GM12878 (cell line): ENCODE data around the gene FRMPD2. TPM values are rescaled to one million over a fixed set of nuclear protein-coding genes. Genes with fewer than 3 reads are reported as not detected.

Experiments
- ATAC-seq: fragments of 200-7000 bp; cut with Tn5 transposase; 3 replicates; pipeline ENCODE4 v1.9.1; 2020; ENCODE audit warnings: mild to moderate bottlenecking, moderate library complexity
- BruUV-seq: library from RNA; stranded (reverse); fragments of 400-500 nt; replicated peaks from 2 replicates; lab custom pipeline; 2021; lab: Mats Ljungman, UMichigan
- CTCF ChIA-PET: fragments of 300-600 bp; sonication (Branson Sonifier 250); formaldehyde crosslinking; extraction: SDS; loops from one replicate; lab custom pipeline; 2021; ENCODE audit warnings: inconsistent platforms; lab: Yijun Ruan, JAX
- POLR2A ChIA-PET: fragments of 350-600 bp; formaldehyde crosslinking; extraction: SDS; loops from one replicate; lab custom pipeline; 2021; ENCODE audit warnings: inconsistent platforms; lab: Charles Lee
- RAD21 ChIA-PET: fragments of 300-600 bp; sonication (Branson Sonifier 250); formaldehyde crosslinking; loops from one replicate; lab custom pipeline; 2023; ENCODE audit warnings: antibody characterized with exemption; ENCODE audit not compliant: unreplicated experiment; lab: Charles Lee
- SMC1A ChIA-PET: fragments of 300-600 bp; sonication (Branson Sonifier 250); formaldehyde crosslinking; loops from one replicate; lab custom pipeline; 2023; ENCODE audit not compliant: unreplicated experiment, uncharacterized antibody; lab: Charles Lee
- DNase-seq: peaks from one replicate; pipeline ENCODE4 v3.0.0-alpha.2; 2011; ENCODE audit warnings: low read depth, low spot score
- FAIRE-seq: peaks from 3 replicates; lab custom pipeline; 2011; peaks lifted over from hg19 to GRCh38; lab: Jason Lieb, UNC
- H2AFZ ChIP-seq: 2 replicates; pipeline ENCODE4 v1.6.0; 2011; ENCODE audit warnings: low read depth, low read length, control low read depth; ENCODE audit not compliant: control insufficient read depth
- H3K27ac ChIP-seq: 2 replicates; pipeline ENCODE4 v1.5.1; 2011; ENCODE audit warnings: control low read depth; ENCODE audit not compliant: control insufficient read depth, insufficient read depth
- H3K27me3 ChIP-seq, 2 experiments: replicated peaks in 1 of 2; 2 replicates each; pipeline versions ENCODE4 v1.6.0 to v1.6.1; 2011; ENCODE audit warnings: low read length in 1 of 2; ENCODE audit not compliant: control insufficient read depth in 2 of 2, insufficient read depth in 2 of 2
- H3K36me3 ChIP-seq, 2 experiments: 2 replicates each; pipeline ENCODE4 v1.5.1; 2011; ENCODE audit warnings: low read length in 1 of 2; ENCODE audit not compliant: control insufficient read depth in 2 of 2, insufficient read depth in 2 of 2
- H3K4me1 ChIP-seq: 2 replicates; pipeline ENCODE4 v1.6.1; 2011; ENCODE audit warnings: mild to moderate bottlenecking, low read length, moderate library complexity, mixed read lengths; ENCODE audit not compliant: control insufficient read depth, insufficient read depth
- H3K4me2 ChIP-seq: 2 replicates; pipeline ENCODE4 v1.6.0; 2011; ENCODE audit warnings: control low read depth; ENCODE audit not compliant: control insufficient read depth, insufficient read depth
- H3K4me3 ChIP-seq: fragments of 200-600 bp; sonication (generic); 2 replicates; pipeline ENCODE4 v1.5.1; 2016
- H3K79me2 ChIP-seq: 2 replicates; pipeline ENCODE4 v1.6.0; 2011; ENCODE audit warnings: low read length; ENCODE audit not compliant: control insufficient read depth, insufficient read depth
- H3K9ac ChIP-seq: 2 replicates; pipeline ENCODE4 v1.8.0; 2011; ENCODE audit warnings: low read length, control low read depth, mixed read lengths; ENCODE audit not compliant: control insufficient read depth, insufficient read depth
- H3K9me3 ChIP-seq: replicated peaks from 3 replicates; pipeline ENCODE4 v1.5.1; 2011; ENCODE audit warnings: mild to moderate bottlenecking, low read length; ENCODE audit not compliant: control insufficient read depth, insufficient read depth
- H4K20me1 ChIP-seq: 2 replicates; pipeline ENCODE4 v1.6.0; 2011; ENCODE audit not compliant: control insufficient read depth, insufficient read depth
- EED ChIP-seq: sonication (generic); IDR thresholded peaks from 2 replicates; pipeline ENCODE4 v1.6.1; 2016; ENCODE audit warnings: antibody characterized with exemption, low read depth
- FOXK2 ChIP-seq: fragments of 450-650 bp; IDR thresholded peaks from 2 replicates; pipeline ENCODE4 v1.6.1; 2017; ENCODE audit warnings: mild to moderate bottlenecking, moderate library complexity
- GATAD2B ChIP-seq: fragments of 450-650 bp; conservative IDR thresholded peaks from 2 replicates; pipeline ENCODE4 v1.6.1; 2017; ENCODE audit warnings: low read depth, mild to moderate bottlenecking, moderate library complexity
- HDAC6 ChIP-seq: fragments of 200-600 bp; sonication (generic); IDR thresholded peaks from one replicate; pipeline ENCODE4 v1.8.0; 2017; ENCODE audit warnings: antibody characterized with exemption; ENCODE audit not compliant: unreplicated experiment
- MYB ChIP-seq: fragments of 150-350 bp; IDR thresholded peaks from 2 replicates; pipeline ENCODE4 v1.6.1; 2014; ENCODE audit warnings: mild to moderate bottlenecking, low read depth, low read length, borderline replicate concordance
- PBX3 ChIP-seq: IDR thresholded peaks from 2 replicates; pipeline ENCODE4 v1.6.1; 2011; ENCODE audit warnings: mild to moderate bottlenecking, low read depth, low read length, moderate library complexity; ENCODE audit not compliant: insufficient replicate concordance
- RBBP5 ChIP-seq: fragments of 200-600 bp; sonication (generic); conservative IDR thresholded peaks from 2 replicates; pipeline ENCODE4 v1.6.1; 2016
- RCOR1 ChIP-seq: conservative IDR thresholded peaks from 2 replicates; pipeline ENCODE4 v1.6.1; 2012; ENCODE audit warnings: low read depth, low read length, improper control_type of control experiment
- RUNX3 ChIP-seq: IDR thresholded peaks from 2 replicates; pipeline ENCODE4 v1.6.1; 2012; ENCODE audit warnings: low read length, inconsistent platforms
- SRF ChIP-seq, 2 experiments: IDR thresholded peaks; 2 replicates each; pipeline ENCODE4 v1.6.1; 2011; ENCODE audit warnings: low read depth in 2 of 2, low read length in 2 of 2, mild to moderate bottlenecking in 1 of 2, moderate library complexity in 1 of 2
- TCF7 ChIP-seq: IDR thresholded peaks from 2 replicates; pipeline ENCODE4 v1.6.1; 2014; ENCODE audit warnings: antibody characterized with exemption, borderline replicate concordance
- USF2 ChIP-seq: IDR thresholded peaks from 2 replicates; pipeline ENCODE4 v1.6.1; 2011; ENCODE audit warnings: low read depth, low read length, improper control_type of control experiment, borderline replicate concordance
- YBX1 ChIP-seq: fragments of 450-650 bp; IDR thresholded peaks from 2 replicates; pipeline ENCODE4 v1.6.1; 2016; ENCODE audit warnings: antibody characterized with exemption
- WGBS: methylation state at CpG from one replicate; pipeline ENCODE4 v1.1.6; 2016; ENCODE audit warnings: low lambda C conversion rate; ENCODE audit not compliant: insufficient replicate concordance, insufficient coverage; ENCODE audit errors: missing lambda C conversion rate; 5-methylcytosine and 5-hydroxymethylcytosine counted together
- in situ Hi-C: fragments of 300-500 bp; cut with MboI; formaldehyde crosslinking; loops from 9 replicates; pipeline ENCODE4 v1.14.3; 2018; ENCODE audit warnings: mixed read lengths
- intact Hi-C: fragments of 100-400 bp; cut with micrococcal nuclease; formaldehyde crosslinking; loops from one replicate; pipeline ENCODE4 v1.14.2; 2022; ENCODE audit not compliant: unreplicated experiment
- polyA plus RNA-seq, 11 experiments: library from polyadenylated mRNA; depleted of rRNA in 4 of 11; unstranded in 6 of 11; stranded (reverse) in 5 of 11; fragments of >200 nt; fragmentation: Nextera tagmentation in 4 of 11; fragmentation: Illumina TruSeq in 1 of 11; extraction: Ambion mirVana in 4 of 11; extraction: Trizol in 1 of 11; gene quantifications; 1 replicate in 1 of 11; 2 replicates in 10 of 11; pipeline versions ENCODE4 v1.2.1 to v1.2.3, GENCODE V29; 2011 to 2016; ENCODE audit warnings: inconsistent platforms in 2 of 11, missing spikeins in 2 of 11, low read depth in 1 of 11
- total RNA-seq, 4 experiments: library from RNA; depleted of rRNA in 3 of 4; stranded (reverse); fragments of >200 nt in 3 of 4; fragmentation: Illumina TruSeq in 1 of 4; extraction: Trizol in 1 of 4; gene quantifications; 2 replicates each; pipeline versions ENCODE4 v1.2.1 to v1.2.3, GENCODE V29; 2013 to 2021
- TF ChIP-seq, protein P1 (sequence below): fragments of 450-650 bp; IDR thresholded peaks from 2 replicates; pipeline ENCODE4 v1.6.1; 2017; ENCODE audit warnings: antibody characterized with exemption, mild to moderate bottlenecking, moderate library complexity
- TF ChIP-seq, protein P2 (sequence below): fragments of 150-350 bp; IDR thresholded peaks from 2 replicates; pipeline ENCODE4 v1.6.1; 2014; ENCODE audit warnings: mild to moderate bottlenecking, low read depth, low read length

Gene FRMPD2
- total and polyA plus RNA-seq, 10 of the 15 experiments (the other 5 are each of a cell fraction or from before 2014, with no cell fraction given), result 0.38 to 5.7 (median 1.4) TPM

GRCh38 chr10:48194830-48195229, 79.7 kb downstream of the FRMPD2 start (continued):
- TF ChIP-seq SRF (IDR thresholded peaks at IDR 0.05; ENCODE audit: low read depth in 2 of 2, low read length in 2 of 2), result no peak
- TF ChIP-seq RCOR1, result no peak
- no peak for TF ChIP-seq MYB
- TF ChIP-seq YBX1, result no peak
- no peak for TF ChIP-seq USF2

DNA sequence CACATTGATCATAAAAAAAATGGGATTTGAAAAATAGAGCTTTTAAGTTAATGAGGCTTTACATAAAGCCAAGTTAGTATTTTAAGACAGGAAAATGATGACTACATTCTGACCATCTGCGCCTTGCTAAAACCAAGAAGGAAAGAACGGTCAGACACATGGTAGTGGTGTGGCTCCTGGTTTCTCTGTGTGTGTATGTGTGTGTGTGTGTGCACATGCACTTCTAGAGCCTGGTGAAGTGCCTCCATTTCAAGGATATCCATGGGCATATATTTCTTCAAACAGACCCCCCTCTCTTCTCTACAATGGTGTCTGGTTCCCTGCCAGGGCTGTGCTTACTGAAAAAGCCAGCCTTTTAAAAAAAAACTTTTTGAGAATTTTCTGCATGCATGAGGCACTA, 80.9 kb downstream of the FRMPD2 start:
- Histone ChIP-seq H2AFZ (no peak overlapping the region), H3K4me1 (no peaks in the 10 kb centered on the region), H3K9me3 (no peaks in the 10 kb centered on the region), H3K4me3 (no peak overlapping the region), H3K36me3 (no peaks in the 10 kb centered on the region), H3K27ac (no peak overlapping the region), H3K4me2 (no peak overlapping the region), H3K9ac (no peak overlapping the region), H4K20me1 (no peaks in the 10 kb centered on the region), H3K27me3 (no peaks in the 10 kb centered on the region), H3K79me2 (no peaks in the 10 kb centered on the region)
- ChIA-PET RAD21 (no interaction called here), CTCF (no interaction called here), SMC1A (no interaction called here), POLR2A (no interaction called here)
- BruUV-seq, result no TSS peak
- in situ Hi-C loops (no loop called here), intact Hi-C loops (no loop called here)
- WGBS, result 39% methylated on average over 2 of the region's 2 CpGs
- no peak for TF ChIP-seq GATAD2B
- TF ChIP-seq, protein P1, sequence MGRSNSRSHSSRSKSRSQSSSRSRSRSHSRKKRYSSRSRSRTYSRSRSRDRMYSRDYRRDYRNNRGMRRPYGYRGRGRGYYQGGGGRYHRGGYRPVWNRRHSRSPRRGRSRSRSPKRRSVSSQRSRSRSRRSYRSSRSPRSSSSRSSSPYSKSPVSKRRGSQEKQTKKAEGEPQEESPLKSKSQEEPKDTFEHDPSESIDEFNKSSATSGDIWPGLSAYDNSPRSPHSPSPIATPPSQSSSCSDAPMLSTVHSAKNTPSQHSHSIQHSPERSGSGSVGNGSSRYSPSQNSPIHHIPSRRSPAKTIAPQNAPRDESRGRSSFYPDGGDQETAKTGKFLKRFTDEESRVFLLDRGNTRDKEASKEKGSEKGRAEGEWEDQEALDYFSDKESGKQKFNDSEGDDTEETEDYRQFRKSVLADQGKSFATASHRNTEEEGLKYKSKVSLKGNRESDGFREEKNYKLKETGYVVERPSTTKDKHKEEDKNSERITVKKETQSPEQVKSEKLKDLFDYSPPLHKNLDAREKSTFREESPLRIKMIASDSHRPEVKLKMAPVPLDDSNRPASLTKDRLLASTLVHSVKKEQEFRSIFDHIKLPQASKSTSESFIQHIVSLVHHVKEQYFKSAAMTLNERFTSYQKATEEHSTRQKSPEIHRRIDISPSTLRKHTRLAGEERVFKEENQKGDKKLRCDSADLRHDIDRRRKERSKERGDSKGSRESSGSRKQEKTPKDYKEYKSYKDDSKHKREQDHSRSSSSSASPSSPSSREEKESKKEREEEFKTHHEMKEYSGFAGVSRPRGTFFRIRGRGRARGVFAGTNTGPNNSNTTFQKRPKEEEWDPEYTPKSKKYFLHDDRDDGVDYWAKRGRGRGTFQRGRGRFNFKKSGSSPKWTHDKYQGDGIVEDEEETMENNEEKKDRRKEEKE, result no peak
- no peak for TF ChIP-seq HDAC6
- no peak for TF ChIP-seq RCOR1
- no peak for TF ChIP-seq FOXK2
- no peak for TF ChIP-seq TCF7
- TF ChIP-seq, protein P2, sequence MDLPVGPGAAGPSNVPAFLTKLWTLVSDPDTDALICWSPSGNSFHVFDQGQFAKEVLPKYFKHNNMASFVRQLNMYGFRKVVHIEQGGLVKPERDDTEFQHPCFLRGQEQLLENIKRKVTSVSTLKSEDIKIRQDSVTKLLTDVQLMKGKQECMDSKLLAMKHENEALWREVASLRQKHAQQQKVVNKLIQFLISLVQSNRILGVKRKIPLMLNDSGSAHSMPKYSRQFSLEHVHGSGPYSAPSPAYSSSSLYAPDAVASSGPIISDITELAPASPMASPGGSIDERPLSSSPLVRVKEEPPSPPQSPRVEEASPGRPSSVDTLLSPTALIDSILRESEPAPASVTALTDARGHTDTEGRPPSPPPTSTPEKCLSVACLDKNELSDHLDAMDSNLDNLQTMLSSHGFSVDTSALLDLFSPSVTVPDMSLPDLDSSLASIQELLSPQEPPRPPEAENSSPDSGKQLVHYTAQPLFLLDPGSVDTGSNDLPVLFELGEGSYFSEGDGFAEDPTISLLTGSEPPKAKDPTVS, result no peak
- no peak for TF ChIP-seq EED
- no peak for TF ChIP-seq RBBP5
- TF ChIP-seq RUNX3, result no peak
- TF ChIP-seq PBX3, result no peak
- FAIRE-seq (no peak), ATAC-seq (no peak), DNase-seq (no peak)
